Glomerular endothelial cell (primary cell): Measurements from ENCODE around the gene AZU1. TPM values are rescaled to one million over a fixed set of nuclear protein-coding genes. Genes with fewer than 3 reads are reported as not detected.
A peak's percentile ranks its signal among the peaks of the same experiment; 100 is the strongest.

ENCODE experiments used
- DNase-seq: peaks from one replicate; pipeline ENCODE4 v3.0.0-alpha.2; 2011; ENCODE audit warnings: low read depth, low spot score; ENCODE audit errors: extremely low read depth
- total RNA-seq: library from RNA; depleted of rRNA; stranded (reverse); fragments of >200 nt; gene quantifications from 2 replicates; pipeline ENCODE4 v1.2.3, GENCODE V29; 2015

Gene AZU1
- total RNA-seq, 1 donor from 2014 or later, result not detected

GRCh38 chr19:796692-797527 is 30.7 kb upstream of the AZU1 start, which contains the start of gene PTBP1:
PTBP1 (plus strand) TSS chr19:797452; CDS start chr19:797498, 46 bp downstream.
- peak; percentile 99 for DNase-seq

DNA sequence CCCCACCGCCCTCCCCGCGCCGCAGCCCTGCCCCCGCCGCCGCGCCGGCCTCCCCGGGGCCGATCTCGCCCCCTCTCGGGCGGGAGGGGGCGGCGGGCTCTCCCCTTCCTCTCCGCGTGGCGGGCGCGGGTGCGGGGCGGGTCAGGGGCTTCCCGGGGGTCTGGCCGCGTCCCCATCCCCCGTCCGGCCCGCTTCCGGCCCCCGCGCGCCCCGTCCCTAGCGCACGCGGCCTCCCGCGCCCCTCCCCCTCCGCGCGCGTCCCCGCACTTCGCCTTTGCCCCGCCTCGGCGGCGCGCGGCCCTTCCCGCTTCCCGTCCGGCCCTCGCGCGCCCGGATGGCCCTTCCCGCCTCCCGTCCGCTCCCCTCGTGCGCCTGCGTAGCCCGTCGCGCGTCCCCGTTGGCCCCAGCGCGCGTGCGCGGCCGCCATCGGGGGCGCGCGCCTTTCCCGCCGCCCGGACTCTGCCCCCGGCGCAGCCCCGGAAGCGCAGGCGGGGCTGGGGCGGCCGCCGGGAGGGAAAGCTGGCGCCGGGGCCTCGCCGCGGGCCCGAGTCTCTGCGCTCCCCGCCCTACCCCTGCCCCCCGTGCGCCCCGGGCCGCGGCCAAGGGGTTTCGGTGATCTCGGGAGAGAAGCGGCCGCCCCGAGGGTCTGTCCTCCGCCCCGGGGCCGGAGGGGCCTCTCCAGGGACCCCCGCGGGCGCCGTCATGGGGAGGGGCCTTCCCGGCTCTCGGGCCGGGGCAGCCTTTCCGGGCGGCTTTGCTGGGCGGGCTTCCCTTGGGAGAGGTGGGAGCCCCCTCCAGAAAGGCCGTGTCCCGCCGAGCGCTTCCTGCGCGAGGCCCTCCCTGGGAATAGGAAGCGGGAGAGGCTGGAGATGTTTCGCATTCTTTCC is 29.9 kb upstream of the AZU1 start:
- no peak for DNase-seq

DNA sequence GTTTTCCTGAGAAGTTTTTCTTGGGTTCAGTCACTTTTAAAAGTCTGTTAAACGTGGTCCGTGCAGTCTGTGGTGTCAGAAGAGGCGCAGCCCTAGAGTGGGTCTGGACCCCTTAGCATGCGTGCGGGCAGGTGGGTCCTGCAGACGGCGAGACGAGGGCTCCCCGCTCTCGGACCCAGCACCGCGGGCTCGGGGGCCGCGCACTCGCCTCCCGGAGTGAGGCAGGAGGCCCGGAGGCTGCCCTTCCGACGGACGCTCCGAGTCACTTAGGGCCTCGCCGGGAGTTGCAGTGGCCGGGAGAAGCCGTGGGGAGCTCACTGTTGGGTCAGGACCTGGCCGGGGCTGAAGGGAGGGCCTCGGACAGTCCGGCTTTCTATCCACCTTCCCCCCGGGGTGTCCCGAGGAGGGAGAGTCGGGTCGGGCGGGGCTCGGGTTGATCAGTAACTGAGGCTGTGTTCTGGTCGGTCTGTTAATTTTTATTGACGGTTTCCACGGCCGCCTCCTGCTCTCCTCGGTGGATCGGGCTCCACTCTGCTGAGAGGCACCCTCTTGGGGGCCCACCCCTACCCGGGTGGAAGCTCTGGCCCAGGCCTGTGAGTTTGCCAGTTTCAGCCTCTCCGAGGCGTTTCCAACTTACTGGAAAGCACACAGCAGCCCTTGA is 29.1 kb upstream of the AZU1 start:
- no peak for DNase-seq

GRCh38 chr19:799076-799881 is 28.4 kb upstream of the AZU1 start:
- no peak for DNase-seq

DNA sequence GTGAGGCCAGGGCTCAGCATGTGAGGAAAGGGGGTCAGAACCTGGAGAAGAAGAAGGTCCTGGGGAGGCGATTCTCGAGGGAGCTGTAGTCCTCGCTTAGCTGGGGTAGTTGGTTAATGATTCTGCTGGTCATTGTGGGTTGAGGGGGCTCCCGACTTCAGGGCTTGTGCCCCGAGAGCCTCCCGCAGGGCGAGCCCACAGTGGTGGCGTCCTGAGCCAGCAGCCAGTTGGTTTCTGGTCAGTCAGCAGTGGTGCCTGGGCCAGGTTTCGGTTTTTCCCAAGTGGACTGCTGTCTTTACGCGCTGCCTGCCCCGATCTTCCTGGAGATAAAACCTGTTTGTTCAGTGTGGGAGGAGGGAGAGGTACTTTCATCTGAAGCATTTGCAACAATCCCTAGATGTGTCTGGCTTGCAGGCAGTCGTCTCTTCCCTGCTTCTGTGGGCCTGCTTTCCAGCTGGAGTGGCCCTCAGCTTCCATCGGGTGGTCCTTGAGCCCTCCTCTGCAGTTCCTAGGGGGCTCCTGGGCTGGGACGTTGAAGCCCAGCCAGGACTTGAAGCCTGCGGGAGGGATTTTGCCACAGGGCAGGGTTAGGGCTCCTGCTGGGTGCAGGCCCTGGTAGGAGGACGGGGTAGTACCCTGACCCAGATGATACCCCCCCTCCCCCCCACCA is 27.1 kb upstream of the AZU1 start:
- DNase-seq, result no peak

GRCh38 chr19:801030-801860 is 26.4 kb upstream of the AZU1 start:
- no peak for DNase-seq

DNA sequence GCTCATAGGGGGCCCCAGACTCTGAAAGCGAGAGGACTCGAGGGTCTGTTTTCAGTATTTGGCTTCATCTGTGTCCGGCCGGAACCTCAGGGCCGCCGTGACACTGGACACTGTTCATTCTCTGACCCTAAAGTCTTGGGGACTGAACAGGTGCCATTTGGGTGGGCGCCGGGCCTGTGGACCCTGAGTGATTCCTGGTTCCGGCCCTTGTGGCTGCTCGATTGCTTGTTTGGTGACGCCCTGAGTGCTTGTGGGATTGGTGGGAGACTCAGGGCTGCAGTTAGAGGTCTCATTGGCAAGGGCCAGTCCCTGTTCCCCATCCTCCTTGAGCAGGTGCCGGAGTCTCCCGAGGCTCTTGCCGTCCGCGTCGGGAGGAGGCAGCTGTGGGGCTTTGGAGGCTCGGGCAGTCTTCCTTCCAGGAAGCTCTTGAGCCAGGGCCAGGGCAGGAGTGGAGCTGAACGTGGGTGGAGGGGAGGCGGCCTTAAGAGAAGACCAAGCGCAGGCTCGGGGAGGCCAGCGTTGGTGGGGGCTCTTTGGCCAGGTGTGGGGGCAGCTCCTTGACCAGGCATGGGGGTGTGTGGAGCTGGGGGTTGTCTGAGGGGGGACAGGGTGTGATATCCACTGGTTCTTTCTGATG is 25.7 kb upstream of the AZU1 start:
- no peak for DNase-seq

DNA sequence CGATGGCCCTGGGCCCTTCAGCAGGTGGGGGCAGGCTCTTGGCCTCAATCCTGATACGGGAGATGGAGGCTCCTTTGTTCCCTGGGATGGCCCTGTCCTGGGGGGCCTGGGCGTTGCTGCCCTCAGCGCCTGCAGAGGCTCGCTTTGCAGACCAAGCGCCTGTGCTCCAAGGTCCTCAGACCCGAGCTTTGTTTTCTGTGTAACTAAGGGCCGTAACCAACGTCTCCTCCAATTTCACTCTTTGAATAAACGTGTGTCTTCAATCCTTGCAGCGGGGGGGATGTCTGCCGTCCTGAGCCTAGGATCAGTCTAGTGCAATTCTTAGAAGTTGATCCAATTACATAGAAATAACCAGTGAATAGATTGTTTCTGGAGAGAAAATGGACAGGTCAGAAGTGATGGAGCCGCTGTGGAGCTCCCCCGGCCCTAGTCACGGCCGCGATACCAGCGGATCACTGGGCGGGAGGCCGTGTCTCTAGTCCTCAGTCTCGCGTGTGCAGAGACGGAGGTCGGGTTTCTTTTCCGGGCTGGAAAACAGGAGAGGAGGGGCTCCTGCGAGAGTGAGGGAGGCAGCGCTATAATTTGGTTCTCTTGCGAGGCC is 25.0 kb upstream of the AZU1 start:
- DNase-seq, result no peak

GRCh38 chr19:803099-803561 is 24.5 kb upstream of the AZU1 start:
- no peak for DNase-seq

DNA sequence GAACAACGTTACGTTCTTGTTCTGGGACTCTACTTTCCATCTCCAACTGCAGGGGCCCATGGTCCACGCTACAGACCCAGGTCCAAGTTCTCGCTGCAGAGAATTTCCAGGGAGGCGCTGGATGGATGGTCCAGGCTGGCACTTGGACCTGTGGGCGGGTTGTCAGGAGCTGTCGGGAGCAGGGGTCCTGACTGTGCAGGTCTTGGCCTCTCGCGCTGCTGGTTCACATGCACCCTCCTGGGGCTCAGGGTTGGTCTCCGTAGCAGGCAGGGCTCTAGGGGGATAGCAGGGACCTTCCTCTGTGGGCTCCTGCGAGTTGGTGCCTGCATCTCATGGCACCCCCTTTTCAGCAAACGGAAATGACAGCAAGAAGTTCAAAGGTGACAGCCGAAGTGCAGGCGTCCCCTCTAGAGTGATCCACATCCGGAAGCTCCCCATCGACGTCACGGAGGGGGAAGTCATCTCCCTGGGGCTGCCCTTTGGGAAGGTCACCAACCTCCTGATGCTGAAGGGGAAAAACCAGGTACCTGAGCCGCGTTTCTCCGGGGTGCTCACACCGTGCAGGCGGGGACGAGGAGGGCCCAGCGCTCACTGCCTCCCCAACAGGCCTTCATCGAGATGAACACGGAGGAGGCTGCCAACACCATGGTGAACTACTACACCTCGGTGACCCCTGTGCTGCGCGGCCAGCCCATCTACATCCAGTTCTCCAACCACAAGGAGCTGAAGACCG is 23.8 kb upstream of the AZU1 start:
- DNase-seq, result no peak

DNA sequence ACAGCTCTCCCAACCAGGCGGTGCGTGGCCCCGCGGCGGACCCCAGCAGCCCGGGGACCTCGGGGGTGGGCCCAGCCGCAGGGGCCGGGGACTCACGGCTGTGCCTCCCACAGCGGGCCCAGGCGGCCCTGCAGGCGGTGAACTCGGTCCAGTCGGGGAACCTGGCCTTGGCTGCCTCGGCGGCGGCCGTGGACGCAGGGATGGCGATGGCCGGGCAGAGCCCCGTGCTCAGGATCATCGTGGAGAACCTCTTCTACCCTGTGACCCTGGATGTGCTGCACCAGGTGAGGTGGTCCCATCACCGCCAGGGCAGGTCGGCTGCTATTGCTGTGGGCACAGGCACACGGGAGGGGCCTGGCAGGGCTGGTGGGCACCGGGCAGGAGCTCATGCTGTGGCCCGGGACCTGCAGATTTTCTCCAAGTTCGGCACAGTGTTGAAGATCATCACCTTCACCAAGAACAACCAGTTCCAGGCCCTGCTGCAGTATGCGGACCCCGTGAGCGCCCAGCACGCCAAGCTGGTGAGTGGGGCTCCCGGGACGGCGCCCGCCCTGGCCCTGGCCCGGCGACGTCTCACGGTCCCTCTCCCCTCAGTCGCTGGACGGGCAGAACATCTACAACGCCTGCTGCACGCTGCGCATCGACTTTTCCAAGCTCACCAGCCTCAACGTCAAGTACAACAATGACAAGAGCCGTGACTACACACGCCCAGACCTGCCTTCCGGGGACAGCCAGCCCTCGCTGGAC is 23.0 kb upstream of the AZU1 start:
- DNase-seq, result no peak

- DNase-seq, result no peak
Measured at GRCh38 chr19:805166-805551, 22.5 kb upstream of the AZU1 start.

DNA sequence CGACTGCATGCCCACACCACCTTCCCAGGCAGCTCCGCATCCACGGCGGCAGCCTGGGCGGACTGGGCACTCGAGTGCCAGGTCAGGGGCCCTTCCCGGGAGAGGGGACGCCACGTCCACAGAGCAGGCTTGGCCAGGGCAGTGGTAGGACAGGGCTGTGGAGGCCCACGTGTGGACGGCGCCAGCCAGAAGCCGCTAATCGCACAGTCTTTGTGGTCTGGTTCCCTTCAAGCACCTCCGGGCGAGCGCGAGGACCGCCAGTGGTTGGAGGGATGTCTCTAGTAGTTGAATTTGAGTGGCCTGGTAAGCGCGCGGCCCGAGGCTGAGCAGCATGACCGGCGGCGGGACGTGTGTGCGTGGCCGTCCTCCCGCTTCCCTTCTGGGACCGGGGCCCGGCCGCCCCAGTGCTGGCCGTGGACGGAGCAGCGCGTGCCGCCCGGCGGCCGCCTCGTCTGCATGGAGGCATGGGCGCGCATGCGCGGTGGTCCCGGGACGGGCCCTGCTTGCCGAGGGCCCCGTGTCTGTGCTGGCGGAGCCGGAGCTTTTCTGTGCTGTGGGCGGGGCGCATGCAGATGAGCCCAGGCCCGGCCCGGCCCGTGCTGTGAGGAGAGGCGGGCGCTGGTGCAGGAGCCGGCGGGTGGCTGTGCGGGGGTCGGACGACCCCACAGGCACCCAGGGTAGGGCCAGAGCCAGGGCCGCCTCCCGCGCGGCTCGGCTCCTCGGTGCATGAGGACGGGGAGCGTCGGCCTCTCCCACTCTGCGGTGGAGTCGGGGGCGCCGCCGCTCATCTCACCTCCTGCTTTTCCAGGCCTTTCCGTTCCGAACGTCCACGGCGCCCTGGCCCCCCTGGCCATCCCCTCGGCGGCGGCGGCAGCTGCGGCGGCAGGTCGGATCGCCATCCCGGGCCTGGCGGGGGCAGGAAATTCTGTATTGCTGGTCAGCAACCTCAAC is 21.8 kb upstream of the AZU1 start:
- no peak for DNase-seq

- no peak for DNase-seq
Measured at GRCh38 chr19:806815-807421, 20.7 kb upstream of the AZU1 start.
